ENCODE measurements around the gene EXOC6B.

GRCh38 chr2:72146347-72147302, 679.2 kb downstream of the EXOC6B start:
- no peak for TF ChIP-seq CTCF (IDR thresholded peaks at IDR 0.05)
- no peak for TF ChIP-seq NR3C1 (IDR thresholded peaks at IDR 0.05)
- TF ChIP-seq POLR2A (IDR thresholded peaks at IDR 0.05; ENCODE audit: low read length), result no peak
- TF ChIP-seq RFX5 (IDR thresholded peaks at IDR 0.05), result no peak
- no peak for TF ChIP-seq EP300 (IDR thresholded peaks at IDR 0.05)
- no peak for TF ChIP-seq CEBPB (IDR thresholded peaks at IDR 0.05)
- TF ChIP-seq MAX (IDR thresholded peaks at IDR 0.05), result peak; percentile 36; the same call in 1 of the 2 replicates
- TF ChIP-seq ZNF302 (CRISPR knock-in tag; IDR thresholded peaks at IDR 0.05), result no peak
- no peak for TF ChIP-seq RAD21 (conservative IDR thresholded peaks at IDR 0.05 in 1 of 2, IDR thresholded peaks at IDR 0.05 in 1 of 2)
- no peak for TF ChIP-seq USF2 (IDR thresholded peaks at IDR 0.05)
